NCI-H748 (cell line): ENCODE data around the gene ACHE.
A peak's percentile ranks its signal among the peaks of the same experiment; 100 is the strongest.
"Not testable (repeated sequence)": the region's sequence is repeated elsewhere in the genome, so short reads cannot be mapped to it uniquely, and the experiment has no call there.

Experiments
- DNase-seq: peaks from one replicate; lab custom pipeline; 2025; ENCODE audit not compliant: unreplicated experiment; lab: John Stamatoyannopoulos, UW

Gene ACHE

DNA sequence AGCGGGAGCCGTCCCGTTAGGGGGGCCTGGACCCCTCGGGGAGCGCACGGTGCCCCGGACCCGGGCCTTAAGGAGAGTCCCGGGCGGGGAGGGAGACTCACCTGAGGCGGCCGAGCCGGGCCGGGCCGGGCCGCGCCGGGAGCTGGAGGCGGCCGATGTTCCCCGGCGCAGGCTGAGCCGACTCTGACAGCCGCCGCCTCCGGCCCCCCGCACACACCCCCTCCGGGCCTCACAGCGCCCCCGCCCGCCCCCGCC is at the start of gene ACHE:
TSS of gene ACHE (minus strand) at position 188 of the 255 bp plus-strand sequence. CDS start 1,656 bp downstream, outside the sequence.
- no peak for DNase-seq

DNA sequence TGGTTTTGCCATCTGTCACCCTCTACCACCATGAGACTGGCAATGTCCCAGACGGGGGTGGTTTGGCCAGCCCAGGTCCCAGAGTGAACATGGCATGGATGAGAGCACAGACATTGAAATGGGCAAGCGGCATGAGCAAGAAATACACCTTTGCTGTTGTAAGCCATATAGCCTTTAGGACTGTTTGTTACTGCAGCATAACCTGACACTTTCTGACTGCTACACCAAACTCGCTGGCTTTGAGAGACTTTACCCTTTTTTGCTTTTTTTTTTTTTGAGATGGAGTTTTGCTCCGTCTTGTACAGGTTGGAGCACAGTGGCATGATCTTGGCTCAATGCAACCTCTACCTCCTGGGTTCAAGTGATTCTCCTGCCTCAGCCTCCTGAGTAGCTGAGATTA is 48.5 kb upstream of the ACHE start:
- no peak for DNase-seq

DNA sequence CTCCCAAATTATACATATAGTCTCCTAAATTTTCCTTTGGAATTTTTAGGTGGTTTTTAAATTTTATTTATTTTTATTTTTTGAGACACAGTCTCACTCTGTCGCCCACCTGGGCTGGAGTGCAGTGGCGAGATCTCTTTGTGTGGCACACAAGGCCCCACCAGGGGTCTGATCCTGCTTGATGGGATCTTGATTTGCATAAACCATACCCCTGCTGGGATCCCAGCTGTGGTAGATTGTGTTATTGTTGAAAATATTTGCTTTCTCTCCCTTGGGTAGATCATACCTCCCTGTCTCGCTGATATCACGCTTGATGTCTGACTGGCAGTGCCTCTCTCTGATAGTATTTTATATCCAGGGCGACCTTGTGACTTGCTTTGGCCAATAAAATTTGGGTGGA is 48.0 kb upstream of the ACHE start:
- DNase-seq: no peak

DNA sequence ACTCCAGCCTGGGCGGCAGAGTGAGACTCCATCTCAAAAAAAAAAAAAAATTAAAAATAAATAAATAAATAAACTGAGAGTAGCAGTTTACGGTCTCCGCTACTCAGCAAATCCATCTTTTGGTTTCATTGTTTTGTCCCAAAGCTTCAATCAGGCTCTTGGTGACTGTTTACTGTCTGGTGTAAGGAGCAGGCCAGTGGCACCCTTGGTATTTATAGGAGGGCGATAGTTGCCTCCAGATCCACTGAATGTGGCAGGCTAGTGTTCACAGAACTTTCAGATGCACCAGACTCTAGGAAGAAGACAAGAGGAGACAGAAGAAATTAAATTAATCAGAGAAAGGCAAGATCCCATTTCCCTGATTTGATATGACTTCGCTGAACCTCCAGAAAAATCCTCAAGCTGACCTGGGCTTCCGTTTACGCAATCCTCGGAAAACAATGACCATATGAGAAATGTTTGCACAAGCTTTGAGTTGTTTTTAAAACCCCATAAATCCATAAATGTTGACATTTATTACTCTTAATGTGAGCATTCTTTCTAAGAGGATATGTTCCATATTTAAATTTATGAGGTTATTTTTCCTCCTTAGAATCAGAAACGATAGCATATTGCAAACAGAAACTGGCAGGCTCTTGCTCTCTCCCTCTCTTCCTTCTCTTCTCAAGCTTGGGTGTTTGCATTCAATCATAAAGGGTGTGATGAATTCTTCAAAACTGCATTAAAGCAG is 46.5 kb upstream of the ACHE start:
- DNase-seq: no peak

DNA sequence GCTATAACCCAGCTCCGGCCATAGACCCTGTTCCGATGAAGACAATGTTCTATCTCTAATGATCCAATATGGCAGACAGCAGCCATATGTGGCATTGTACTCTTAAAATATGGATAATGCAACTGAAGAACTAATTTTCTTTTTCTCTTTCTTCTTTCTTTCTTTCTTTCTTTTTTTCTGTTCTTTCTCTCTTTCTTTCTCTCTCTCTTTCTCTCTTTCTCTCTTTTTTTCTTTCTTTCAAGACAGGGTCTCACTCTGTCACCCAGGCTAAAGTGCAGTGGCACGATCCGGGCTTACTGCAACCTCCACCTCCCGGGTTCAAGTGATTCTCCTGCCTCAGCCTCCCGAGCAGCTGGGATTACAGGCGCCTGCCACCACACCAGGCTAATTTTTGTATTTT is 40.5 kb upstream of the ACHE start:
- not testable (repeated sequence) for DNase-seq

DNA sequence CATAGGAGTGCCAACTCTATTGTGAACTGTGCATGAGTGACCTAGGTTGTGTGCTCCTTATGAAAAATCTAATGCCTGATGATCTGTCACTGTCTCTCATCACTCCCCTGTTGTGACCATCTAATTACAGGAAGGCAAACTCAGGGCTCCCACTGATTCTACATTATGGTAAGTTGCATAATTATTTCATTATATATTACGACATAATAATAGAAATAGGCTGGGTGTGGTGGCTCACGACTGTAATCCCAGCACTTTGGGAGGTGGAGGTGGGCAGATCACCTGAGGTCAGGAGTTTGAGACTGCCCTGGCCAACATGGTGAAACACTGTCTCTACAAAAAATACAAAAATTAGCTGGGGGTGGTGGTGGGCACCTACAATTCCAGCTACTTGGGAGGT is 39.7 kb upstream of the ACHE start:
- DNase-seq: not testable (repeated sequence)

DNA sequence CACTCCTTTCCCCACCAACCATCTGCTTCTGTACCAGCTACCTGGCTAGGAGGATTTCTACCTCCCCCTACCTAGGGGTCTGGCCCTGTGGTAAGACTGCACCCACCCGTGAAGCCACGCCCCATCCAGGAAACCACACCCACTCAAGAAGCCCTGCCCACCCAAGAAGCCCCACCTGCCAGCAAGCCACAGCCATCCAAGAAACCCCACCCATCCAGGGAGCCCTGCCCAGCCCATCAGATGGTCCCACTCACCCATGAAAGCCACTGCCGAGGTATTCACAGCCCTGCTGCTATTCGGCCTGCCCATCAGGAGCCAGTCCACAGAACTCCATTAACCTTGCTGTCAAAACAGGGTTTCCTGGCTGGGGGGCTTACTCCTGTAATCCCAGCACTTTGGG is 38.0 kb upstream of the ACHE start:
- no peak for DNase-seq

DNA sequence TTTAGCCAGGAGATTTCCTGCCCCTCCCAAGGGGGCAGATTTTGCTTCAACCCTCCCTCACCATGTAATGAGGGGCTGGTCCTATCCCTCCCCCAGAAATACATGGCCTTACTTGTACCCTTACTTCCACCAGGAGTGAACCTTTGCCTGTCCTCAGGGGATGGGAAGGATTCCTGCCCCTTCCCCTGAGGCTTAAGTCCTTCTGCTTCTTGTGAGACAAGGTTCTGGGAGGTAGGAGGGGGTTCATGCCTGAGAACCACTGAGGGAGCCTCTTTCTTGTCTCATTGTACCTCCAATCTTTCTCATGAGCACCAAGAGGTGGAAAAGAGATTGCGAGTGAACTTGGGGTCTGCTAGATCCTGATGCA is 34.1 kb upstream of the ACHE start:
- no peak for DNase-seq

DNA sequence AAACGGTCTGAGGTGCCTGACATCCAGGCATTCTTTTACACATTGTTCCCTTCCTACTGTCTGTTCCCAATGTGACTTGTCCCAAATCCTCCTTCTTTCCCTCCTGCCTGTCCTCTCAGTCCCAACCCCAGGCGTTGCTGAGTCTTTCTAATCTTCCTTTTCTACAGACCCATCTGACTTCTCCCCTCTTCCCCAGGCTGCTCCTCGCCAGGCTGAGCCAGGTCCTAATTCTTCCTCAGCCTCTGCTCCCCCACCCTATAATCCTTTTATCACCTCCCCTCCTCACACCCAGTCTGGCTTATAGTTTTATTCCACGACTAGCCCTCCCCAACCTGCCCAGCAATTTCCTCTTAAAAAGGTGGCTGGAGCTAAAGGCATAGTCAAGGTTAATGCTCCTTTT is 27.9 kb upstream of the ACHE start:
- DNase-seq: not testable (repeated sequence)

DNA sequence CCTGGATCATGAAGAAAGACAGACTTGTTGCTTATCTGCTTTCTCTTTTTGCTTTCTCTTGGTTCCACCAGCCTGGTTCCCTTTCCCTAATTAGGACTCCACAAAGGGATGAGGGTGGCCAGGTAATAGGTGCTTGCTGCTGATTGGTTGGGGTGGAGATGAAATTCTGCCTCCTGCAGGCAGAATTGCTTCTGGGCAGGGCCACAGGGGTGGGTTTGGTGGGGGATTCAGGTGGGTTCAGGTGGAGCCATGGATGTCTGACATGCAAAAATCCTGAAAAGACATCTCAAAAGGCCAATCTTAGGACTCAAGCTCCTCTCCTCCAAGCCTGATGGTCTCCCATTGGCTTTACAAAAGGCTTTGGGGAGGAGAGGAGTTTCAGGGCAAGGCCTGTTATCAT is 25.4 kb upstream of the ACHE start:
- no peak for DNase-seq

DNA sequence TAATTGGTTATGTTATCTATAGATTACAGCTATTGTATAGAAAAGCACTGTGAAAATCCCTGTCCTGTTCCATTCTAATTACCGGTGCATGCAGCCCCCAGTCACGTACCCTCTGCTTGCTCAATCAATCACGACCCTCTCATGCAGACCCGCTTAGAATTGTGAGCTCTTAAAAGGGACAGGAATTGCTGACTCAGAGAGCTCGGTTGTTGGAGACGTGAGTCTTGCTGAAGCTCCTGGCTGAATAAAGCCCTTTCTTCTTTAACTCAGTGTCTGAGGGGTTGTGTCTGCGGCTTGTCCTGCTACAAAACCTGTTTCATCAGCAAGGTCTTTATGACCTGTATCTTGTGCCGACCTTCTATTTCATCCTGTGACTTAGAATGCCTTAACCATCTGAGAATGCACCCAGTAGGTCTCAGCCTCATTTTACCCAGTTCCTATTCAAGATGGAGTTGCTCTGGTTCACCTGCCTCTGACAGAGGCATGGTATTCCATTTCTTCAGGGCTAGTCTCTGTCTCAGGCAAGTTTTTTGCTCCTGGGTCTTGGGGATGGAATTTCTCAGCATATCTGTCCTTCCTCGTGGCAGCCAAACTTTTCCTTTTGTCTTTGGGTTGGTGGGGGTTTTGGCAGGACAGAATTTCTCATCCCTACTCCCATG is 24.2 kb upstream of the ACHE start:
- DNase-seq: not testable (repeated sequence)

DNA sequence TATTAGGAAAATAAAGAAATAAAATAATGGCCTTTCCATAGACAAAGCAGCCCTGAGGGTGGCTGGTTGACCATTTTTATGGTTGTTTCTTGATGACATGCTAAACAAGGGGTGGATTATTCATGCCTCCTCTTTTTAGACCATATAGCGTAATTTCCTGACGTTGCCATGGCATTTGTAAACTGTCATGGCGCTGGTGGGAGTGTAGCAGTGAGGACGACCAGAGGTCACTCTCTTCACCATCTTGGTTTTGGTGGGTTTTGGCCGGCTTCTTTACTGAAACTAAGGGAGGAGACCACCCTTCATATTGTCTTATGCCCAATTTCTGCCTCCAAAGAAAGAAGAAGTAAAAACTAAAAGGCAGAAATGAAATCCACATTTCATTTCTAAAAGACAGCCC is 23.6 kb upstream of the ACHE start:
- DNase-seq: not testable (repeated sequence)

DNA sequence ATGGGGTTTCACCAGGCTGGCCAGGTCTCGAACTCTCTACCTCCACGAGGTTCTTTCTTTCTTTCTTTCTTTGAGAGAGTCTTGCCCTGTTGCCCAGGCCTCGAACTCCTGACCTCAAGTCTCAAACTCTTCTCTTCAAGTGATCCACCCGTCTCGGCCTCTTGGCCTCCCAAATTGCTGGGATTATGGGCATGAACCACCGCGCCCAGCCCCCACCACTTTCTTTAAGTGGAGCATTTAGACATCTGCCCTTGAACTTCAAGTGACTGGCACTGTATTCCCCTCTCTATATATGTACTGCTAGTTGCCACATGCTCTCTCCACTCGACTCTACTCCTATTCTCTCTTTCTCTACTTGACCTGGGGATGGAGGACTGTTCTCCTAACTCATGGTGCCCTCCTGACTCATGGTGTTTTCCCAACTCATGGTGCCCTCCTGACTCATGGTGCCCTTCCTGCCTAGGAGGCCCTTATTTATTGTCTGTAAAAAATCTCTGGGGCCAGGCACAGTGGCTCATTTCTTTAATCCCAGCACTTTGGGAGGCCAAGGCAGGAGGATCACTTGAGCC is 19.3 kb upstream of the ACHE start:
- no peak for DNase-seq

DNA sequence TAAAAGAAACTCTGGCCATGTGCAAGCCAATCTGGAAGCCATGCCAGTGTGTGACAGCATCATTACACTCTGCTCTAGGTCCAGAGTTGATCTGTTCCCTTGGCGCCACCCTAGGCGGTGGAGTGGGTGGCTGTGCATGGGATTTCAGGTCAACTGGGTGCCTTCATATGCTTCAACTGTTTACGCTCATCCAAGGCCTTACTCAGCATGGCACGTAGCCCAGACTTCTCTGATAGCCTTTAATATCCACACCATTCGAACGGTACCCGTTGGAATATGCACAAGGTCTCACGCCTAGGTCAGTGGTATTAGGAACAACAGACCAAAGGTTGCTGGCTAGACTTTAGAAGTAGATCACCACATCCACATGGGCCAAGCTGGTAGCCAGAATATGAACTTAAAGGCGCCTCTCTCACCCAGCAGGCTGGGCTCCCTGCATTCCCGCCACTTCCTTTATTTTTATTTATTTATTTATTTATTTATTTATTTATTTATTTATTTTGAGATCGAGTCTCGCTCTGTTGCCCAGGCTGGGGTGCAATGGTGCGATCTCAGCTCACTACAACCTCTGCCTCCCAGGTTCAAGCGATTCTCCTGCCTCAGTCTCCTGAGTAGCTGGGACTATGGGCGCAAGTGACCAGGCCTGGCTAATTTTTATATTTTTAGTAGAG is 18.7 kb upstream of the ACHE start:
- no peak for DNase-seq

DNA sequence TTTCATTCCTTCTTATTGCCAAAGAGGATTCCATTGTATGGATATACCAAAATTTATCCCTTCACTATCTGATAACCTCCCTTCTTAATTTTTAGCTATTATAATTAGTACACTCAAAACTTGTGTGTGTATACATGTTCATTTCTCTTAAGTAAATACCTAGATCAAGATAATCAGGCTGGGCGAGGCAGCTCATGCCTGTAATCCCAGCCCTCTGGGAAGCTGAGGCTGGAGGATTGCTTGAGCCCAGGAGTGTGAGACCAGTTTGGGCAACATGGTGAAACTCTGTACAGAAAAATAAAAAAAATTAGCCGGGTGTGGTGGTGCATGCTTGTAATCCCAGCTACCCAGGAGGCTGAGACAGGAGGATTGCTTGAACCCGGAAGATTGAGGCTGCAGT is 15.8 kb upstream of the ACHE start:
- no peak for DNase-seq

DNA sequence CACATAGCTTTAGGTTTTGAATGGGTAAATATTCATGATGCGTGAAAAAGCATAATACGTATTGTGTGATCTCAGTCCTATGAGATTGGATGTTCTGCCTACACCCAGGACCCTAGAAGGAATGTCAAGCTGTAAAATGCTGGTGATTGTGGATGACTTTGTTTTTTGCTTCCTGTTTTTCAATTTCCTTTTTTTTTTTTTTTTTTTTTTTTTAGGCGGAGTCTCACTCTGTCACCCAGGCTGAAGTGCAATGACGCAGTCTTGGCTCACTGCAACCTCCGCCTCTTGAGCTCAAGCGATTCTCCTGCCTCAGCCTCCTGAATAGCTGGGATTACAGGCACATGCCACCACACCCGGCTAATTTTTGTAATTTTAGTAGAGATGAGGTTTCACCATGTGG is 14.8 kb upstream of the ACHE start:
- DNase-seq: not testable (repeated sequence)

DNA sequence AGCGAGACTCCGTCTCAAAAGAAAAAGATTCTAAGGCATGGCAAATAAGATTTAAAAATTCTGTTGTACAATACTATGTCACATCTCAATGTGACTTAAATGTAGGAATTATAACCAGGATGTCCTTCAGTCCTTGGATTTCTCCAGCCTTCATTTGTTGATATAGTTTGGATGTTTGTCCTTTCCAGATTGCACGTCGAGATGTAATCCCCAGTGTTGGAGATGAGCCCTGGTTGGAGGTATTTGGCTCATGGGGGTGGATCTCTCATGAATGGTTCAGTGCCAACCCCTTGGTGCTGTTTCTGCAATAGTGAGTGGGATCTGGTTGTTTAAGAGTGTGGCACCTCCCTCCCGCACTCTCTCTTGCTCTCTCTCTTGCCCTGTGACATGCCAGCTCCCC is 12.8 kb upstream of the ACHE start:
- DNase-seq: no peak

DNA sequence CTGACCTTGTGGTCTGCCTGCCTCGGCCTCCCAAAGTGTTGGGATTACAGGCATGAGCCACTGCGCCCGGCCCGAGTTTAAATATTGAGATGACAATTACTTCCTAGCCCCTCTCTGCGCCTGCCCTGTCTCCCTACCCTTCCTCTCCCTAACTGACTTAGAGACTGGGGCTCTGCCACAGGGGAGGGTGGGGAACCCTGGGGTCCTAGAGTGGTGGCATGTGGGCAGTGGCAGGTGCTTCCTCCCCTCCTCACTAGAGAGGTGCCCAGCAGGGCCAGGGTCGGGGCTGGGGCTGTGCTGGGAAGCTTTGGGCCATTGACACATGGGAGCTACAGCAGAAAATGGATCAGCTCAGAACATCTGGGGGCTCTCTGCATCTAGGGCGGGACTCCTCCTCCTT is 7.0 kb upstream of the ACHE start:
- no peak for DNase-seq

DNA sequence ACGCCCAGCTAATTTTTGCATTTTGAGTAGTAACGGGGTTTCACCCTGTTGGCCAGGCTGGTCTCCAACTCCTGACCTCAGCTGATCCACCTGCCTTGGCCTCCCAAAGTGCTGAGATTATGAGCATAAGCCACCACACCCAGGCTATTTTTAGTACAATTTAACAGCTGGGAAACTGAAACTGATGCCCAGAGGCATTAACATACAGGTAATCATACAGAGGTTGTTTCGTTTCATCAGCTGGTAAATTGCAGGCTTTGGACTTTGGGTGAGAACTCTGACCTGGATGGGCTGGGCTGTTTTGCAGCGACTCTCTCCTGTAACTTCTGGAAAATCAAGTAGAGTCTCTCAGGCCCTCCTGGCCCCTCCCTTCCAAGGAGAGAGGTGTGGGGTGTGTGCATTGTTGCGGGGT is 6.2 kb upstream of the ACHE start:
- peak; percentile 21 for DNase-seq

DNA sequence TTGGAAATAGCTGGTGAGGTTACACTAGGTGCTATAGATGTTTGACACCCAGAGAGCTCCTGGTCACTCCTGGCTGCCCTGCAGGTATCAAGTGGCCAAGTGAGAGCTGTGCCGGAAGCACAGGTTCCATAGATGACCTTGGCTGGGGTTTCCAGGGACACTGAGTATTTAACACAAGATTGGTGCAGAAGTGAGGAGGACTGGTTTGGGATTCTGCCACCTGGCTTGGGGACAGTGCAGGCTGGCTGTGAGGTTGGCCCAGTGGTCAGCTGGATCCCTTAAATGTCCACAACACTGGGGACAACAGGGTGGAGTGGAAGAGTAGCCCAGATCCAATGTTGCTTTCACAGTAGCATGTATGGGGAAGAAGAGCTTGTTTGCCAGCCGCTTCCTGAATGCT is 5.3 kb upstream of the ACHE start:
- no peak for DNase-seq

DNA sequence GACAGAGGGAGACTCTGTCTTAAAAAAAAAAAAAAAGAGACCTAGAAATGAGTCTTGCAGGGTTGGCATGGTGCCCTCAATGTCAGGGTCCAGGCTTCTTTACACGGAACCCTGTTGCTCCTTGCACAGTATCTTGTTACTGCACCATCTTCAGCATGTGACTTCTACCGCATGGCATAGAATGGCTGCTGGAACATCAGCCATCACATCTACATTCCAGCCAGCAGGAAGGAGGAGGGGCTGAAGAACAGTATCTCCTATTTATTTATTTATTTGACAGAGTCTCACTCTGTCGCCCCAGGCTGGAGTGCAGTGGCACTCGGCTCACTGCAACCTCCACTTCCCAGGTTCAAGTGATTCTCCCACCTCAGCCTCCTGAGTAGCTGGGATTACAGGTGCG is 3.7 kb upstream of the ACHE start:
- DNase-seq: no peak

DNA sequence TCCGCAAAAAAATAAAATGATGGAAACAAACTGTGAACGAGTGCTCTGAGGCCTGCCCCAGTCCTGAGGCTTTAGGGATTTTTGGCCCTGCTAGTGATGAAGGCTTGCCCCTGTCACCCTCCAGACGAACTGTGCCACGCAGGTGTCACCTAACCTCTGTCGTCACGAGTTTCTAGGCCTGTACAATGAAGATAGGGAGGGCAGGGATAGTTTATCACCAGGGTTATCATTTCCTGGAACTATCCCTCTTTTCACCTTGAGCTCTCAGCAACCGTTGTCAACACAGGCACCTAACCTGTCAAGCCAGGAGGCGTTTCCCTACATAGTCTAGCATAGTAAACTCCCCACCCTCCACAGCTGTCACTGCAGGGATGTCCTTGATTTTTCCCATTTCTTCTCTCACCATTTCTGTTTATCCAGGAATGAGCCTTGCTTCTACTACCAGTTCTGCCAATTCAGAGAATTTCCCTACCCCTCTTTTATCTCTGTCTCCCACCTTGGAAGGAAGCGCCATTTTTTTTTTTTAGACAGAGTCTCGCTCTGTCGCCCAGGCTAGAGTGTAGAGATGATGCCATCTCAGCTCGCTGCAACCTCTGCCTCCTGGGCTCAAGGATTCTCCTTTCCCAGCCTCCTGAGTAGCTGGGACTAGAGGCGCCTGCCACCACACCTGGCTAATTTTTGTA is 2.2 kb upstream of the ACHE start:
- DNase-seq: no peak
